ENCODE results near the gene DTD1. TPM values are rescaled to one million over a fixed set of nuclear protein-coding genes. Genes with fewer than 3 reads are reported as not detected.

DTD1 gene
- total RNA-seq, 1 donor from 2014 or later = 29.8 TPM

DNA sequence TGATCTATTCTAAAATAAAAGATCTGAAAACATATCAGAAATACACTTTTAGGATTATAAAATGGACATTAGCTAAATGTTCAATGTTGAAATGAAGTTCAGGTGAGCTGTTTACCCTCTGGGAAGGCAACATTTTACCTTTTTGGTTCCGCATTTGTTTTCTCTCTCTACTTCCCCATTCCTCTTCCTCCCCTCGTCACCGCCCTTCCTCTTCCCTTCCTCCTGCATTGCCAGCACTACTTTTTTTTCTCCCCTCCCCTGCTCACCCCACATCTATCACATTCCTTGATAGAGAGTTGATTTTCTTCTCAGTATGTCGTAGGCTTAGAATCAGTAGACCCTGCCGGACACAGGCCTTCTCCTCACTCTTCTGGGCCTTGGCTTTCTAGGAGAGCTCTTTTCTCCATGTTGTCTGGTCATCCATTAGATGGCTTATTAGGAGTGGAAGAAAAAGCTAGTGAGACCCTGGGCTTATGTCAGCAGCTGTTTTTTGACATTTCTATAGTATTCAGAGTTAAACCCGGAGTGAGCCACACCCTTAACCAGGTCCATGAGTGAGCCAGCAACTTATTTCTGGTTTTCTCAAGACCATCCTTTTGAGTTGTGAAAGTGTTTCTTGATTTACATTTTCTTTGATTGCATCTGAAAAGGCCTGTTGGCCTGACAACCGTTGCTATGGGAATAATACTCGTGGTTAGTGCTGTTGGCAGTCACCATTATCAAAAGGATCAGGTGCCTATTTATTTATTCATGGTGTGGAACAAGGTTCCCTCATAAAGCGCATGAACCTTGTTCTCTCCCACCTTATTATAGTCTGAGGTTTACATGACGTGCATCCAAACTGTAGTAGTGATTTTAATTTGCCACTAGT, 90.9 kb downstream of the DTD1 start:
- peak overlapping the region; percentile 8 for H3K4me3 Mint-ChIP-seq
- H3K27me3 Mint-ChIP-seq = no peaks in the 10 kb centered on the region
- H3K9me3 Mint-ChIP-seq = no peaks in the 10 kb centered on the region
- peak overlapping the region; percentile 87 for H3K27ac Mint-ChIP-seq
- peaks cover 34% of the 10 kb centered on the region for H3K4me1 Mint-ChIP-seq (ENCODE audit: unreplicated experiment)
- TF ChIP-seq, protein P1, sequence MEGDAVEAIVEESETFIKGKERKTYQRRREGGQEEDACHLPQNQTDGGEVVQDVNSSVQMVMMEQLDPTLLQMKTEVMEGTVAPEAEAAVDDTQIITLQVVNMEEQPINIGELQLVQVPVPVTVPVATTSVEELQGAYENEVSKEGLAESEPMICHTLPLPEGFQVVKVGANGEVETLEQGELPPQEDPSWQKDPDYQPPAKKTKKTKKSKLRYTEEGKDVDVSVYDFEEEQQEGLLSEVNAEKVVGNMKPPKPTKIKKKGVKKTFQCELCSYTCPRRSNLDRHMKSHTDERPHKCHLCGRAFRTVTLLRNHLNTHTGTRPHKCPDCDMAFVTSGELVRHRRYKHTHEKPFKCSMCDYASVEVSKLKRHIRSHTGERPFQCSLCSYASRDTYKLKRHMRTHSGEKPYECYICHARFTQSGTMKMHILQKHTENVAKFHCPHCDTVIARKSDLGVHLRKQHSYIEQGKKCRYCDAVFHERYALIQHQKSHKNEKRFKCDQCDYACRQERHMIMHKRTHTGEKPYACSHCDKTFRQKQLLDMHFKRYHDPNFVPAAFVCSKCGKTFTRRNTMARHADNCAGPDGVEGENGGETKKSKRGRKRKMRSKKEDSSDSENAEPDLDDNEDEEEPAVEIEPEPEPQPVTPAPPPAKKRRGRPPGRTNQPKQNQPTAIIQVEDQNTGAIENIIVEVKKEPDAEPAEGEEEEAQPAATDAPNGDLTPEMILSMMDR (conservative IDR thresholded peaks at IDR 0.05) = no peak
- DNase-seq (ENCODE audit: extremely low spot score, unreplicated experiment) = no peak
- H3K36me3 Mint-ChIP-seq = no peaks in the 10 kb centered on the region

DNA sequence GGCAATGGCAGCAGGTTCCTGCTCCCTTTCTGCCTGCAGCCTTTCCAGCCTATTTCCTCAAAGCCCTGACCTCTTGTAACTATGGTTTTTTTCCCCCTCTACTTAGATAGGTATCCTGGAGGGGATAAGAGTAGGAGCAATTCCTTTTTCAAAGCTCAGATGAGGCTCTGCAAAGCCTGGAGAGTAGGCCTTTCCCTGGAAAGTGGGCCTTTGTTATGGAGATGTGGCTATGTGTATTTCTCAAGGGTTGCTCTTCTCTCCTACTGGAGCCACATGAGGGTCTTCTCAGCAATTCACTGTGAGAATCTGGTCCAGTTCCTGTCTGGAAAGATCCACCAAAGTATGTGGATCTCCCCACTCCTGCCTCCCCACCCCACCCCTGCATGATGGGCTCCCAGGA, 96.0 kb downstream of the DTD1 start:
- no peaks in the 10 kb centered on the region for H3K9me3 Mint-ChIP-seq
- no peak overlapping the region for H3K4me3 Mint-ChIP-seq
- peaks cover 12% of the 10 kb centered on the region for H3K4me1 Mint-ChIP-seq (ENCODE audit: unreplicated experiment)
- TF ChIP-seq, protein P1 (conservative IDR thresholded peaks at IDR 0.05) = no peak
- no peak overlapping the region for H3K27ac Mint-ChIP-seq
- no peaks in the 10 kb centered on the region for H3K27me3 Mint-ChIP-seq
- no peak for DNase-seq (ENCODE audit: extremely low spot score, unreplicated experiment)
- H3K36me3 Mint-ChIP-seq = no peaks in the 10 kb centered on the region

DNA sequence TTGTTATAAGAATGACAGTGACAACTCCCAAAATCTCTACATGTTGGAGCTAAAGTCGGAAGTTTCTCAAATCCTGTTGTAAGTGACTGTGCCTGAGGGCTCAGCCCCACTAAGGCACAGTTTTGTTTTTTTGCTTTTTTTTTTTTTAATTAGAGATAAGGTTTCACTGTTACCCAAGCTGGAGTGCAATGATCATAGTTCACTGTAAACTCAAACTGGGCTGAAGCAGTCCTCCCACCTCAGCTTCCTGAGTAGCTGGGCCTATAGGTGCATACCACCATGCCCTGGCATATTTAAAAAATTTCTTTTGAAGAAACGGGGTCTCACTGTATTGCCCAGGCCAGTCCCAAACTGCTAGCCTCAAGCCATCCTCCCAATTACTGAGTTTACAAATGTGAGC, 96.9 kb downstream of the DTD1 start:
- no peak for DNase-seq (ENCODE audit: extremely low spot score, unreplicated experiment)
- TF ChIP-seq, protein P1 (conservative IDR thresholded peaks at IDR 0.05) = no peak
- Mint-ChIP-seq H3K27me3 (no peaks in the 10 kb centered on the region), H3K9me3 (no peaks in the 10 kb centered on the region), H3K4me1 (ENCODE audit: unreplicated experiment) (peaks cover 7% of the 10 kb centered on the region), H3K36me3 (no peaks in the 10 kb centered on the region), H3K27ac (no peak overlapping the region), H3K4me3 (no peak overlapping the region)

DNA sequence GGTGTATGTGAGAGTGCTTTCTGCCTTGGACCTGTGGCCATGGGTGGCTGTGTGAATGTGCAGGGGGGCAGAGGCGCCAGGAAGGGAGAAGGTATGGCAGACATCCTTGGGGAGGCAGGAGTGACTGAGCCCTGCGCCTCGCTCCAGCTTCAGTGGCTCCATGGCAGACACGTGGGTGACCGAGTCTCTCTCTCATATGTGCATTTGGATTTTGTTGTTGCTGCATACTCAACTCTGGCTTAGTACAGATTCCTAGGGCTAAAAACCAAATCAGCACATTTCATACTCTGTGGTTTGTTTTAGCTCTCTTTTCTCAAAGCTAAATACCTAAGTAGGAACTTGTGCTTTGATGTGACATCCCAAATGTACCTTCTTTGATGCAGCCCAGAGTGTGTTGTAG, 97.6 kb downstream of the DTD1 start:
- TF ChIP-seq, protein P1 (conservative IDR thresholded peaks at IDR 0.05) = no peak
- no peak overlapping the region for H3K4me3 Mint-ChIP-seq
- H3K4me1 Mint-ChIP-seq (ENCODE audit: unreplicated experiment) = peaks cover 7% of the 10 kb centered on the region
- H3K27me3 Mint-ChIP-seq = no peaks in the 10 kb centered on the region
- no peaks in the 10 kb centered on the region for H3K36me3 Mint-ChIP-seq
- H3K9me3 Mint-ChIP-seq = no peaks in the 10 kb centered on the region
- no peak for DNase-seq (ENCODE audit: extremely low spot score, unreplicated experiment)
- no peak overlapping the region for H3K27ac Mint-ChIP-seq

DNA sequence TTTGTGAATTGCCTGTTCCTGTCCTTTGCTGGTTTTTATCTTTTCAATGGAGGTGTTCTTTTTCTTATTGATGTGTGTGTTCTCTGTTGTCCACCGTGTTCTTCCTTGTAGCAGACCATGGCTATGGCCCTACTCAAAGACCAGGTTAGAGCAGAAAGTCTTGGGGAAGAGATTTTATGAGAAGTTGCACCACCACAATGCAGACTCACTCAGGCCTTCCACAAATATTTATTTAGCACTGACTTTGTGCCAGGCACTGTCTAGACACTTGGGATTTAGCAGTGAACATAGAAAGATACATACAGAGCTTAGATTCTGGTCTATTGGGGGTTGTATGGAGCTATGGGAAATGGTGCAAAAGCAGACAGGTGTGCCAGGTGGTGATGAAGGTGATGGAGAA, 98.8 kb downstream of the DTD1 start:
- Mint-ChIP-seq H3K27ac (no peak overlapping the region), H3K9me3 (no peaks in the 10 kb centered on the region), H3K36me3 (no peaks in the 10 kb centered on the region), H3K4me1 (ENCODE audit: unreplicated experiment) (no peaks in the 10 kb centered on the region), H3K27me3 (no peaks in the 10 kb centered on the region), H3K4me3 (no peak overlapping the region)
- DNase-seq (ENCODE audit: extremely low spot score, unreplicated experiment) = no peak
- TF ChIP-seq, protein P1 (conservative IDR thresholded peaks at IDR 0.05) = no peak

Measured in type B pancreatic cell (in vitro differentiated cells).